Gastrocnemius medialis (tissue), 4 donors: ENCODE measurements around the gene ARMC2. TPM values are rescaled to one million over a fixed set of nuclear protein-coding genes. Genes with fewer than 3 reads are reported as not detected.

ENCODE experiments used
- ATAC-seq, 2 donors: fragments of 150-250 bp; one replicate each; pipeline ENCODE4 v1.9.1; 2016
- DNase-seq, 2 donors: peaks; one replicate each; pipeline ENCODE4 v3.0.0-alpha.2; 2019
- H3K27ac ChIP-seq, 4 donors: fragments of 200-600 bp; sonication (generic); 1 replicate in 1 of 4; 2 replicates in 3 of 4; pipeline ENCODE4 v1.5.1; 2016 to 2018; ENCODE audit warnings: mild to moderate bottlenecking in 2 of 4, moderate library complexity in 1 of 4
- H3K27me3 ChIP-seq, 3 donors: fragments of 200-600 bp; sonication (generic) in 2 of 3; 1 replicate in 1 of 3; 2 replicates in 2 of 3; pipeline versions ENCODE4 v1.5.1 to v1.6.0; 2016 to 2019; ENCODE audit warnings: mild to moderate bottlenecking in 1 of 3, moderate library complexity in 1 of 3
- H3K36me3 ChIP-seq, 2 donors: fragments of 200-600 bp; sonication (generic) in 1 of 2; one replicate each; pipeline ENCODE4 v1.5.1; 2017 to 2018
- H3K4me1 ChIP-seq, 2 donors: fragments of 200-600 bp; sonication (generic) in 1 of 2; one replicate each; pipeline ENCODE4 v1.5.1; 2016 to 2017; ENCODE audit warnings: mild to moderate bottlenecking in 2 of 2
- H3K4me3 ChIP-seq, 4 donors: fragments of 200-600 bp; sonication (generic) in 3 of 4; 1 replicate in 1 of 4; 2 replicates in 3 of 4; pipeline ENCODE4 v1.5.1; 2016 to 2019; ENCODE audit warnings: mild to moderate bottlenecking in 2 of 4
- H3K9me3 ChIP-seq, 3 donors: fragments of 200-600 bp; sonication (generic) in 2 of 3; 1 replicate in 1 of 3; 2 replicates in 2 of 3; pipeline ENCODE4 v1.5.1; 2016 to 2019
- POLR2A ChIP-seq, 2 donors: fragments of 450-650 bp; IDR thresholded peaks; one replicate each; pipeline ENCODE4 v1.6.1; 2017; ENCODE audit warnings: antibody characterized with exemption in 2 of 2, mild to moderate bottlenecking in 2 of 2, moderate library complexity in 2 of 2
- in situ Hi-C, 4 donors: fragments of 200-750 bp; cut with MboI; loops; one replicate each; pipeline versions ENCODE4 v1.15.0 to v1.8.0; 2017; ENCODE audit warnings: low sequenced_read_pairs in 4 of 4
- intact Hi-C: fragments of 100-400 bp; cut with DNase I; formaldehyde crosslinking; loops from one replicate; pipeline ENCODE4 v1.15.1; 2023; ENCODE audit warnings: low total_unique reads
- total RNA-seq, 4 donors: library from RNA; depleted of rRNA; stranded (reverse); fragments of >200 nt; gene quantifications; one replicate each; pipeline versions ENCODE4 v1.1.0 to v1.2.3, GENCODE V29; 2016
- TF ChIP-seq, protein P1 (sequence below), 5 experiments: fragments of 450-650 bp in 3 of 5; fragments of 200-600 bp in 2 of 5; sonication (generic) in 2 of 5; IDR thresholded peaks in 4 of 5; conservative IDR thresholded peaks in 1 of 5; 1 replicate in 4 of 5; 2 replicates in 1 of 5; pipeline ENCODE4 v1.5.1; 2016 to 2019; ENCODE audit warnings: antibody characterized with exemption in 5 of 5, mild to moderate bottlenecking in 3 of 5, moderate library complexity in 3 of 5

Gene ARMC2
- total RNA-seq, 4 donors from 2014 or later, result 0.20 to 1.8 (median 0.56) TPM

DNA sequence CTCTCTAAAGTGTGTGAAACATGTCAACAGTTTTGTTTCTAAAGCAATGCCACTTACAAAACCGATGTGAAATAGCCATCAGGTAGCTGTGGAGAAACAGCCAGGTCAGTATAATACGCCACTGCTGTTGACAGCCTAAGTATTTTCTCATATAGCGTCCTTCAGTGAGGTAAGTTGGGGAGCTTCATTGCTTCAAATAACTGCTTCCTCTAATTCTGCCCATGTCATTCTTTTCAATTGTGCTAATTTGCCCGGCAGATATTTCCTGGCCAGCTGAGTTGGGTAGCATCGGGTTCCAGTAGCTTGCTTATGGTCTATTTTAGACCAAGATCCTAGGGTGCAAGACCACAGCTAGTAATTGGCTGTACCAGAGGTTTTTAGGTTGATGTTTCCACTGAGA, 2.1 kb upstream of the ARMC2 start:
- no peak overlapping the region for H3K4me3 ChIP-seq
- H3K36me3 ChIP-seq, result no peaks in the 10 kb centered on the region
- H3K27me3 ChIP-seq, result no peaks in the 10 kb centered on the region
- in situ Hi-C loops, result loop anchor here in 2 of 4 donors (5.0 to 10.0 kb wide), 2 partner anchors 46 to 49 kb away; no protein-coding TSS in a partner anchor
- H3K27ac ChIP-seq, result no peak overlapping the region
- TF ChIP-seq, protein P1, sequence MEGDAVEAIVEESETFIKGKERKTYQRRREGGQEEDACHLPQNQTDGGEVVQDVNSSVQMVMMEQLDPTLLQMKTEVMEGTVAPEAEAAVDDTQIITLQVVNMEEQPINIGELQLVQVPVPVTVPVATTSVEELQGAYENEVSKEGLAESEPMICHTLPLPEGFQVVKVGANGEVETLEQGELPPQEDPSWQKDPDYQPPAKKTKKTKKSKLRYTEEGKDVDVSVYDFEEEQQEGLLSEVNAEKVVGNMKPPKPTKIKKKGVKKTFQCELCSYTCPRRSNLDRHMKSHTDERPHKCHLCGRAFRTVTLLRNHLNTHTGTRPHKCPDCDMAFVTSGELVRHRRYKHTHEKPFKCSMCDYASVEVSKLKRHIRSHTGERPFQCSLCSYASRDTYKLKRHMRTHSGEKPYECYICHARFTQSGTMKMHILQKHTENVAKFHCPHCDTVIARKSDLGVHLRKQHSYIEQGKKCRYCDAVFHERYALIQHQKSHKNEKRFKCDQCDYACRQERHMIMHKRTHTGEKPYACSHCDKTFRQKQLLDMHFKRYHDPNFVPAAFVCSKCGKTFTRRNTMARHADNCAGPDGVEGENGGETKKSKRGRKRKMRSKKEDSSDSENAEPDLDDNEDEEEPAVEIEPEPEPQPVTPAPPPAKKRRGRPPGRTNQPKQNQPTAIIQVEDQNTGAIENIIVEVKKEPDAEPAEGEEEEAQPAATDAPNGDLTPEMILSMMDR (IDR thresholded peaks at IDR 0.05 in 4 of 5, conservative IDR thresholded peaks at IDR 0.05 in 1 of 5), result no peak
- no peak for TF ChIP-seq POLR2A (IDR thresholded peaks at IDR 0.05)
- H3K9me3 ChIP-seq, result no peaks in the 10 kb centered on the region
- DNase-seq (no peak), ATAC-seq (no peak)
- peaks cover 17 to 30% of the 10 kb centered on the region in 2 donors for H3K4me1 ChIP-seq
- intact Hi-C loops, result loop anchor here (5.0 kb wide), 1 partner anchor 226 kb away; no protein-coding TSS in a partner anchor

DNA sequence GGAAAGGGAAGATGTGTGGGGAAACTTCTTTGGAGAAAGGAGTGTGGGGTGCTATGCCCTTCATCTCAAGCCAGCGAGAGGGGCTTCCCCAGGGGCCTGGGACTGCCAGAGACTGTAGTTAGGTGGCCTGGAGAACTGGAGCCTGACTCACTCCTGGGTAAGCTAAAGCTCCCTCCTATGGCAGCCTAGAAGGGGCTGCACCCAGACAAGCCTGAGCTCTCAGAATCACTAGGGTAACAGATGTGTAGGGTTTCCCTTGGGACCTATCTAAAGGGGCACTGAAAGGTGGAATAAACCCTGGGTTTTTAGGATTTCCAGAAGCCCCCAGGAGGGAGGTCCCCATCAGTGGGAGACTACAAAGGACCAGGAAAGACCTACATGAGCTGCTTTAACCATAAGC, 1.6 kb upstream of the ARMC2 start:
- Histone ChIP-seq H3K4me1 (peaks cover 17 to 30% of the 10 kb centered on the region in 2 donors), H3K9me3 (no peaks in the 10 kb centered on the region), H3K27me3 (no peaks in the 10 kb centered on the region), H3K27ac (no peak overlapping the region), H3K4me3 (no peak overlapping the region), H3K36me3 (no peaks in the 10 kb centered on the region)
- no peak for TF ChIP-seq POLR2A (IDR thresholded peaks at IDR 0.05)
- TF ChIP-seq, protein P1 (IDR thresholded peaks at IDR 0.05 in 4 of 5, conservative IDR thresholded peaks at IDR 0.05 in 1 of 5), result no peak
- ATAC-seq (no peak), DNase-seq (no peak)
- intact Hi-C loops (loop anchor here (5.0 kb wide), 1 partner anchor 226 kb away; no protein-coding TSS in a partner anchor), in situ Hi-C loops (loop anchor here in 2 of 4 donors (5.0 to 10.0 kb wide), 2 partner anchors 46 to 48 kb away; no protein-coding TSS in a partner anchor)

DNA sequence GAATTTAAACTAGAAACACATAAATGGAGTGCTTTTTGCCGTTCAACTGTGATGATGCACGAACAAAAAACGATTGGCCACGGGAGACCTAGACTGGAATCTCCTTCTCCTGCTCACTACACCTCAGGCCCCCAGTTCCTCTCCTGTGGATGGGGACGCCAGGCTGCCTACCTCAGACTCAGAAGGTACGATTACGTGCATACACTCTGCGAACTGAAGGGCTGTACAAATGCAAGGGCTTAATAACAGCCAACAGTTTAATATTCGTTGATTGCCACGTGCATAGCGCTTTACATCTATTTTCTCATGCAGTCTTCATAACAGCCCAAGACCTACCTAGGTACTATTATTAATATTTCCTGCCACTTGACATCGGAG, 495 bp upstream of the ARMC2 start:
- Histone ChIP-seq H3K36me3 (no peaks in the 10 kb centered on the region), H3K4me3 (peak overlapping the region; percentile 69 to 89 (median 84)), H3K27me3 (no peaks in the 10 kb centered on the region), H3K27ac (peak overlapping the region; percentile 75 to 83 (median 81)), H3K4me1 (peaks cover 17 to 30% of the 10 kb centered on the region in 2 donors), H3K9me3 (no peaks in the 10 kb centered on the region)
- DNase-seq, result no peak
- intact Hi-C loops (loop anchor here (5.0 kb wide), 1 partner anchor 225 kb away; no protein-coding TSS in a partner anchor), in situ Hi-C loops (loop anchor here in 2 of 4 donors (5.0 to 10.0 kb wide), 2 partner anchors 45 to 47 kb away; no protein-coding TSS in a partner anchor)
- peak in 1 of 2 donors; percentile 3 for ATAC-seq
- TF ChIP-seq, protein P1 (IDR thresholded peaks at IDR 0.05 in 4 of 5, conservative IDR thresholded peaks at IDR 0.05 in 1 of 5), result no peak
- no peak for TF ChIP-seq POLR2A (IDR thresholded peaks at IDR 0.05)

DNA sequence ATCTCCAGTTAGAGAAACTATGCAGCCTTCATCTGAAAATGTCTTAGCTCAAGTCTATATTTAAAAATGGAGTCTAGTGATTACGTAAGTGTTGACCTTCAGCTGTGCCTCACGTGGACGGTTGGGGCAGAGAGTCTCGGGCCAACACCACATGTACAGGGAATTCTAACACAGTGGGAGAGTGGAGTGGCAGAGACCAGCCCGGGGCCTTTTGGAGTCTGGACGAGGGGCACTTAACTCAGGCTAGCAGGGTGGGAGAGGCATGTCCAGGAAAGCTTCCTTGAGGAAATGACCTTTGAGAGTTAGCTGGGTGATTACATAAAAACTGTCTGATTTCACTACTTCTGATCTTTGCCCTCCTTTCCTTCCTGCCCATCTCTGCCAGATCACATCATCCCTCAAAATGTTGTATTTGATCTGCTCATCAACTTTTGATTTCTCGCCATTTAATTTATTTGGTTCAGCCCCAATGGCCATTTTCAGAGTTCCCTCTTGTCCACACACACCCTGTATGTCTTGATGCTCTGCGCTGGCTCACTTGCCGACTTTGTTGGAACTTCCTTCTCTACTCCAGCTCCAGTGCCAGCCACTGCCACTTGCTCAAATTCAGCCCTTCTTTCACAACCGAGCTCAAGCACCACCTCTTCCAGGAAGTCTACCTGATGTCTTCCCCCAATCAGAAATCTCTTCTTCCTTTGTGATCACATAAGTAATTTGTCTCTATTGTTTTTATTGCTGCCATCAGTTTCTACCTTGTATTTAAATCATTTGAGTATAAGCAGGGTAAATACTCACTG, 2.6 kb downstream of the ARMC2 start:
- H3K4me3 ChIP-seq, result no peak overlapping the region
- peaks cover 0 to 13% of the 10 kb centered on the region in 2 donors for H3K36me3 ChIP-seq
- intact Hi-C loops, result loop anchor here (2.0 kb wide), 1 partner anchor 26 kb away; no protein-coding TSS in a partner anchor
- H3K27me3 ChIP-seq, result no peaks in the 10 kb centered on the region
- no peaks in the 10 kb centered on the region for H3K9me3 ChIP-seq
- DNase-seq, result peak in 1 of 2 donors; percentile 67
- peak in 1 of 2 donors; percentile 62 for ATAC-seq
- H3K4me1 ChIP-seq, result peaks cover 17 to 30% of the 10 kb centered on the region in 2 donors
- in situ Hi-C loops, result no loop called here
- peak overlapping the region; percentile 52 to 64 (median 58) for H3K27ac ChIP-seq
- TF ChIP-seq POLR2A (IDR thresholded peaks at IDR 0.05), result no peak
- TF ChIP-seq, protein P1 (IDR thresholded peaks at IDR 0.05 in 4 of 5, conservative IDR thresholded peaks at IDR 0.05 in 1 of 5), result no peak
